Measurements from ENCODE around the gene CAPZB. TPM values are rescaled to one million over a fixed set of nuclear protein-coding genes. Genes with fewer than 3 reads are reported as not detected.
A peak's percentile ranks its signal among the peaks of the same experiment; 100 is the strongest.

Gene CAPZB
- total RNA-seq, 1 donor from 2014 or later: 264 TPM

DNA sequence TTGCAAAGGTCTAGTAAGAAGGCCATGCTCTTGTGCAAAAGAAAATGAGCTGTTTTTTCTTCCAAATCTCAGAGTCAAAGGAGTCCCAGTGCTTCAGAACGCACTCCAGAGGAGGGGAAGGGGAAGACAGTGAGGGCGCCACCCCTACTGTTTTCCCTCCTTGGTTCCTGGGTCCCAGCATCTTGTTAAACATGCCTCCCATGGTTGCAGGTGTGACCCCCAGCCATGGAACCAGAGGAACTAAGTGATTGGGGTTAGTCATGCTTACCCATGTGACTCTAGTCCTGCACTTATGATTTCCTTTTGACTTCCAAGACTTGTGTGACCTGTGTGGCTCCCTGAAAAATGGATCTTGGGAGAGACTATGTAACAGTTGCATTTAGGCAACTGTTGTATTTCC lies 190.7 kb downstream of the CAPZB start:
- Mint-ChIP-seq H3K4me1 (ENCODE audit: unreplicated experiment) (no peaks in the 10 kb centered on the region), H3K4me3 (no peak overlapping the region), H3K27me3 (peaks cover 4% of the 10 kb centered on the region), H3K36me3 (peaks cover 24% of the 10 kb centered on the region), H3K9me3 (peaks cover 19% of the 10 kb centered on the region), H3K27ac (no peak overlapping the region)
- TF ChIP-seq, protein P1, sequence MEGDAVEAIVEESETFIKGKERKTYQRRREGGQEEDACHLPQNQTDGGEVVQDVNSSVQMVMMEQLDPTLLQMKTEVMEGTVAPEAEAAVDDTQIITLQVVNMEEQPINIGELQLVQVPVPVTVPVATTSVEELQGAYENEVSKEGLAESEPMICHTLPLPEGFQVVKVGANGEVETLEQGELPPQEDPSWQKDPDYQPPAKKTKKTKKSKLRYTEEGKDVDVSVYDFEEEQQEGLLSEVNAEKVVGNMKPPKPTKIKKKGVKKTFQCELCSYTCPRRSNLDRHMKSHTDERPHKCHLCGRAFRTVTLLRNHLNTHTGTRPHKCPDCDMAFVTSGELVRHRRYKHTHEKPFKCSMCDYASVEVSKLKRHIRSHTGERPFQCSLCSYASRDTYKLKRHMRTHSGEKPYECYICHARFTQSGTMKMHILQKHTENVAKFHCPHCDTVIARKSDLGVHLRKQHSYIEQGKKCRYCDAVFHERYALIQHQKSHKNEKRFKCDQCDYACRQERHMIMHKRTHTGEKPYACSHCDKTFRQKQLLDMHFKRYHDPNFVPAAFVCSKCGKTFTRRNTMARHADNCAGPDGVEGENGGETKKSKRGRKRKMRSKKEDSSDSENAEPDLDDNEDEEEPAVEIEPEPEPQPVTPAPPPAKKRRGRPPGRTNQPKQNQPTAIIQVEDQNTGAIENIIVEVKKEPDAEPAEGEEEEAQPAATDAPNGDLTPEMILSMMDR (conservative IDR thresholded peaks at IDR 0.05): no peak
- no peak for DNase-seq (ENCODE audit: extremely low spot score, unreplicated experiment)

DNA sequence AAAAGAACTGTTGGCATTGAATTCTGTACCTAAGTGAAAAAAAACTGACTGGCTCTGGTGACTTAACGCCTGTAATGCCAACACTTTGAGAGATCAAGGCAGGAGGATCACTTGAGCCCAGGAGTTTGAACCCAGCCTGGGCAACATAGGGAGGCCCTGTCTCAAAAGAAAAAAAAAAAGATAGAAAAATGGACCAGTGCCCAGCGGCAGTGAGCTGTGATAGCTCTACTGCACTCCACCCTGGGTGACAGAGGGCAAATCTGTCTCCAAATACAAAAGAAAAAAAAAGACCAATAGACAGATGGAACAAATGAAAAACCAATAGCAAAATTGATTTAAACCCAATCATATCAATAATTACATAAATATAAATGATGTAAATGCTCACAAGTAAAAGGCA lies 196.1 kb downstream of the CAPZB start:
- H3K36me3 Mint-ChIP-seq: peaks cover 11% of the 10 kb centered on the region
- no peak for DNase-seq (ENCODE audit: extremely low spot score, unreplicated experiment)
- H3K9me3 Mint-ChIP-seq: peaks cover 1% of the 10 kb centered on the region
- peak overlapping the region; percentile 77 for H3K4me3 Mint-ChIP-seq
- no peak overlapping the region for H3K27ac Mint-ChIP-seq
- TF ChIP-seq, protein P1 (conservative IDR thresholded peaks at IDR 0.05): no peak
- no peaks in the 10 kb centered on the region for H3K4me1 Mint-ChIP-seq (ENCODE audit: unreplicated experiment)
- peaks cover 18% of the 10 kb centered on the region for H3K27me3 Mint-ChIP-seq

Other genes with a start within 250 kb of the CAPZB start
- 48.6 and 60.1 TPM in 2 replicates for gene EMC1, start 234.0 kb downstream of the CAPZB start, total RNA-seq (ENCODE audit: low replicate concordance)
- gene MRTO4, start 233.7 kb downstream of the CAPZB start, total RNA-seq (ENCODE audit: low replicate concordance): 35.9 and 43.3 TPM in 2 replicates
- gene AKR7A3, start 196.8 kb downstream of the CAPZB start, total RNA-seq (ENCODE audit: low replicate concordance): 1.3 and 4.6 TPM in 2 replicates
- gene AKR7A2, start 173.4 kb downstream of the CAPZB start, total RNA-seq (ENCODE audit: low replicate concordance): 57.2 and 75.2 TPM in 2 replicates
- gene SLC66A1, start 173.2 kb downstream of the CAPZB start, total RNA-seq (ENCODE audit: low replicate concordance): 18.3 and 24.1 TPM in 2 replicates
- 69.9 and 142 TPM in 2 replicates for gene NBL1, start 158.8 kb upstream of the CAPZB start, total RNA-seq (ENCODE audit: low replicate concordance)
- gene HTR6, start 179.3 kb upstream of the CAPZB start, total RNA-seq (ENCODE audit: low replicate concordance): not detected in 2 replicates